H9 (cell line): ENCODE measurements around the gene GRB2. TPM values are rescaled to one million over a fixed set of nuclear protein-coding genes. Genes with fewer than 3 reads are reported as not detected.

Experiments used
- DNase-seq: peaks from one replicate; pipeline ENCODE4 v3.0.0-alpha.2; 2017
- H2AFZ ChIP-seq: one replicate; pipeline ENCODE4 v1.6.1; 2013; ENCODE audit warnings: mild to moderate bottlenecking, low read length, control low read depth, moderate library complexity
- H2AK5ac ChIP-seq: 2 replicates; pipeline ENCODE4 v1.6.1; 2013; ENCODE audit warnings: low read length, control low read depth, mixed read lengths; ENCODE audit not compliant: insufficient read length
- H2BK120ac ChIP-seq: one replicate; pipeline ENCODE4 v1.6.1; 2013; ENCODE audit warnings: low read depth, mild to moderate bottlenecking, low read length, control low read depth, inconsistent platforms; ENCODE audit not compliant: poor library complexity, severe bottlenecking
- H2BK12ac ChIP-seq: 2 replicates; pipeline ENCODE4 v1.6.1; 2013; ENCODE audit warnings: low read length, control low read depth, mixed read lengths, low read depth; ENCODE audit not compliant: insufficient read length
- H2BK15ac ChIP-seq: 2 replicates; pipeline ENCODE4 v1.6.1; 2013; ENCODE audit warnings: low read depth, low read length, control low read depth
- H2BK20ac ChIP-seq: one replicate; pipeline ENCODE4 v1.6.1; 2013; ENCODE audit warnings: low read depth, mild to moderate bottlenecking, low read length, control low read depth, inconsistent platforms; ENCODE audit not compliant: poor library complexity, severe bottlenecking
- H2BK5ac ChIP-seq: 2 replicates; pipeline ENCODE4 v1.6.1; 2013; ENCODE audit warnings: low read length, control low read depth, mixed read lengths; ENCODE audit not compliant: insufficient read length
- H3K14ac ChIP-seq: 2 replicates; pipeline ENCODE4 v1.6.1; 2013; ENCODE audit warnings: low read length, control low read depth; ENCODE audit not compliant: insufficient read depth
- H3K18ac ChIP-seq: 2 replicates; pipeline ENCODE4 v1.6.1; 2013; ENCODE audit warnings: low read depth, mild to moderate bottlenecking, mixed read lengths, low read length, control low read depth; ENCODE audit not compliant: insufficient read length
- H3K23ac ChIP-seq: 2 replicates; pipeline ENCODE4 v1.6.1; 2013; ENCODE audit warnings: low read length, control low read depth, mixed read lengths, low read depth; ENCODE audit not compliant: insufficient read length
- H3K23me2 ChIP-seq: 2 replicates; pipeline ENCODE4 v1.6.1; 2013; ENCODE audit warnings: low read depth, mild to moderate bottlenecking, mixed read lengths, low read length, control low read depth; ENCODE audit not compliant: insufficient read length, poor library complexity, severe bottlenecking
- H3K27ac ChIP-seq: 2 replicates; pipeline ENCODE4 v1.5.1; 2013; ENCODE audit warnings: low read length, control low read depth, mixed read lengths, low read depth; ENCODE audit not compliant: insufficient read length
- H3K27me3 ChIP-seq: 2 replicates; pipeline ENCODE4 v1.6.1; 2013; ENCODE audit warnings: low read length, control low read depth, inconsistent platforms; ENCODE audit not compliant: insufficient read depth
- H3K4ac ChIP-seq: 2 replicates; pipeline ENCODE4 v1.6.1; 2013; ENCODE audit warnings: low read depth, mild to moderate bottlenecking, control low read depth, inconsistent platforms, low read length, moderate library complexity
- H3K4me1 ChIP-seq: 2 replicates; pipeline ENCODE4 v1.6.1; 2013; ENCODE audit warnings: low read length, control low read depth, inconsistent platforms; ENCODE audit not compliant: insufficient read depth
- H3K4me2 ChIP-seq: 2 replicates; pipeline ENCODE4 v1.6.1; 2013; ENCODE audit warnings: low read length, control low read depth, mixed read lengths; ENCODE audit not compliant: insufficient read length, insufficient read depth
- H3K56ac ChIP-seq: 2 replicates; pipeline ENCODE4 v1.6.1; 2013; ENCODE audit warnings: low read depth, mild to moderate bottlenecking, mixed read lengths, low read length, control low read depth; ENCODE audit not compliant: insufficient read length
- H3K79me1 ChIP-seq: 2 replicates; pipeline ENCODE4 v1.6.1; 2013; ENCODE audit warnings: low read depth, mild to moderate bottlenecking, moderate library complexity, low read length, control low read depth, inconsistent platforms; ENCODE audit not compliant: insufficient read depth, poor library complexity, severe bottlenecking
- H3K79me2 ChIP-seq: 2 replicates; pipeline ENCODE4 v1.6.1; 2013; ENCODE audit warnings: low read length, control low read depth, inconsistent platforms; ENCODE audit not compliant: insufficient read depth
- H3K9ac ChIP-seq: 2 replicates; pipeline ENCODE4 v1.6.1; 2013; ENCODE audit warnings: low read length, control low read depth, mixed read lengths; ENCODE audit not compliant: insufficient read length; ENCODE audit errors: extremely low read depth
- H3K9me3 ChIP-seq: one replicate; pipeline ENCODE4 v1.6.1; 2013; ENCODE audit warnings: low read depth, low read length, inconsistent platforms; ENCODE audit not compliant: control insufficient read depth
- H3T11ph ChIP-seq: one replicate; pipeline ENCODE4 v1.6.1; 2013; ENCODE audit warnings: mild to moderate bottlenecking, low read length, control low read depth, inconsistent platforms
- H4K20me1 ChIP-seq: one replicate; pipeline ENCODE4 v1.6.1; 2013; ENCODE audit not compliant: control insufficient read depth, insufficient read length, insufficient read depth
- H4K5ac ChIP-seq: 2 replicates; pipeline ENCODE4 v1.6.1; 2013; ENCODE audit warnings: low read depth, mild to moderate bottlenecking, mixed read lengths, low read length, control low read depth; ENCODE audit not compliant: insufficient read length
- H4K8ac ChIP-seq: replicated peaks from 2 replicates; pipeline ENCODE4 v1.6.1; 2013; ENCODE audit warnings: low read length, control low read depth, mixed read lengths, low read depth; ENCODE audit not compliant: insufficient read length
- H4K91ac ChIP-seq: 2 replicates; pipeline ENCODE4 v1.6.1; 2013; ENCODE audit warnings: low read depth, mild to moderate bottlenecking, moderate library complexity, mixed read lengths, low read length, control low read depth; ENCODE audit not compliant: insufficient read length
- H3K27ac Mint-ChIP-seq, 3 experiments: 2 replicates in 2 of 3; 3 replicates in 1 of 3; pipeline ENCODE4 v1.8.0; 2020 to 2021; ENCODE audit warnings: mixed read lengths in 3 of 3, mild to moderate bottlenecking in 1 of 3, moderate library complexity in 1 of 3
- H3K27me3 Mint-ChIP-seq: 2 replicates; pipeline ENCODE4 v1.8.0; 2021; ENCODE audit warnings: low read depth, mild to moderate bottlenecking, moderate library complexity, mixed read lengths
- H3K36me3 Mint-ChIP-seq, 3 experiments: 2 replicates in 2 of 3; 3 replicates in 1 of 3; pipeline ENCODE4 v1.8.0; 2020 to 2021; ENCODE audit warnings: low read depth in 3 of 3, mixed read lengths in 3 of 3; ENCODE audit not compliant: insufficient read depth in 1 of 3
- H3K4me1 Mint-ChIP-seq, 2 experiments: 2 replicates each; pipeline ENCODE4 v1.8.0; 2020; ENCODE audit warnings: mixed read lengths in 2 of 2
- H3K4me3 Mint-ChIP-seq, 2 experiments: 2 replicates in 1 of 2; 3 replicates in 1 of 2; pipeline ENCODE4 v1.8.0; 2020 to 2021; ENCODE audit warnings: mild to moderate bottlenecking in 2 of 2, mixed read lengths in 2 of 2, moderate library complexity in 1 of 2
- H3K9me3 Mint-ChIP-seq, 2 experiments: 2 replicates in 1 of 2; 3 replicates in 1 of 2; pipeline ENCODE4 v1.8.0; 2020; ENCODE audit warnings: mild to moderate bottlenecking in 2 of 2, mixed read lengths in 2 of 2, moderate library complexity in 1 of 2
- CTCF ChIP-seq: fragments of 200-600 bp; sonication (generic); conservative IDR thresholded peaks from 3 replicates; pipeline ENCODE4 v1.8.0; 2021; ENCODE audit warnings: antibody characterized with exemption, mild to moderate bottlenecking
- WGBS: extraction: QIAGEN DNeasy Blood & Tissue Kit; methylation state at CpG from one replicate; pipeline ENCODE4 v1.1.7; 2013; ENCODE audit warnings: missing lambda C conversion rate, low lambda C conversion rate, mixed read lengths; ENCODE audit not compliant: insufficient read length; ENCODE audit errors: extremely low coverage; 5-methylcytosine and 5-hydroxymethylcytosine counted together
- total RNA-seq: library from RNA; stranded (reverse); gene quantifications from 2 replicates; pipeline ENCODE4 v1.2.1, GENCODE V29; 2021

The GRB2 gene
- total RNA-seq, 1 experiment from 2014 or later: 91.7 TPM

GRCh38 chr17:75321506-75321905, 84.0 kb downstream of the GRB2 start:
- H3K27ac Mint-ChIP-seq: no peak overlapping the region; a peak in 1 of 7 replicates
- Histone ChIP-seq H4K5ac (no peak overlapping the region), H3K23me2 (no peaks in the 10 kb centered on the region), H3K14ac (no peak overlapping the region), H3K9ac (no peak overlapping the region), H3K27me3 (no peaks in the 10 kb centered on the region), H4K20me1 (no peaks in the 10 kb centered on the region), H2AFZ (no peak overlapping the region), H3K56ac (no peak overlapping the region), H2AK5ac (no peak overlapping the region), H3K4ac (no peak overlapping the region), H2BK15ac (no peak overlapping the region), H3K79me2 (no peaks in the 10 kb centered on the region), H3K4me1 (no peaks in the 10 kb centered on the region), H3K4me2 (no peak overlapping the region), H2BK120ac (no peak overlapping the region), H4K91ac (no peak overlapping the region), H3K9me3 (no peaks in the 10 kb centered on the region), H3K27ac (no peak overlapping the region), H3K18ac (no peak overlapping the region), H3K79me1 (no peaks in the 10 kb centered on the region), H3K23ac (no peak overlapping the region), H2BK20ac (no peak overlapping the region), H4K8ac (no peak overlapping the region), H2BK12ac (no peak overlapping the region), H2BK5ac (no peak overlapping the region), H3T11ph (no peak overlapping the region)
- H3K4me1 Mint-ChIP-seq: peaks cover 20 to 29% of the 10 kb centered on the region in 2 experiments
- WGBS: no CpG with 5 or more reads among the region's 10 CpGs
- TF ChIP-seq CTCF: no peak
- H3K27me3 Mint-ChIP-seq: no peaks in the 10 kb centered on the region
- no peak overlapping the region for H3K4me3 Mint-ChIP-seq
- no peak for DNase-seq
- peaks cover 26 to 57% (median 40%) of the 10 kb centered on the region in 3 experiments; a peak in 6 of 7 replicates for H3K36me3 Mint-ChIP-seq
- no peaks in the 10 kb centered on the region for H3K9me3 Mint-ChIP-seq
